GM23338 (cell line): ENCODE measurements around the gene ZNF665. TPM values are rescaled to one million over a fixed set of nuclear protein-coding genes. Genes with fewer than 3 reads are reported as not detected.
A peak's percentile ranks its signal among the peaks of the same experiment; 100 is the strongest.

Experiments
- ATAC-seq: fragments of 200-7000 bp; cut with Tn5 transposase; 3 replicates; pipeline ENCODE4 v1.9.1; 2020
- DNase-seq: peaks from one replicate; pipeline ENCODE4 v3.0.0-alpha.2; 2015; ENCODE audit warnings: low spot score
- H2AFZ ChIP-seq: fragments of 200-600 bp; sonication (generic); 2 replicates; pipeline ENCODE4 v1.8.0; 2016; ENCODE audit warnings: antibody characterized with exemption, mild to moderate bottlenecking, moderate library complexity
- H3F3A ChIP-seq: fragments of 200-600 bp; sonication (generic); replicated peaks from 2 replicates; pipeline ENCODE4 v1.8.0; 2017; ENCODE audit warnings: antibody characterized with exemption, mixed run types, low read depth
- H3K27ac ChIP-seq: fragments of 200-600 bp; sonication (generic); 2 replicates; pipeline ENCODE4 v1.6.1; 2016; ENCODE audit warnings: low read depth
- H3K27me3 ChIP-seq: fragments of 200-600 bp; sonication (generic); 2 replicates; pipeline ENCODE4 v1.8.0; 2016; ENCODE audit warnings: mild to moderate bottlenecking, mixed run types, moderate library complexity; ENCODE audit not compliant: insufficient read depth
- H3K36me3 ChIP-seq: fragments of 200-600 bp; sonication (generic); 2 replicates; pipeline ENCODE4 v1.8.0; 2016; ENCODE audit warnings: mild to moderate bottlenecking; ENCODE audit not compliant: insufficient read depth
- H3K4me1 ChIP-seq: fragments of 200-600 bp; sonication (generic); 2 replicates; pipeline ENCODE4 v1.8.0; 2016; ENCODE audit warnings: mild to moderate bottlenecking, moderate library complexity; ENCODE audit not compliant: insufficient read depth
- H3K4me2 ChIP-seq: fragments of 200-600 bp; sonication (generic); 2 replicates; pipeline ENCODE4 v1.7.1; 2017; ENCODE audit warnings: mixed run types
- H3K4me3 ChIP-seq: fragments of 200-600 bp; sonication (generic); 2 replicates; pipeline ENCODE4 v1.6.1; 2016; ENCODE audit warnings: mixed run types
- H3K79me2 ChIP-seq: fragments of 200-600 bp; sonication (generic); replicated peaks from 2 replicates; pipeline ENCODE4 v1.8.0; 2017; ENCODE audit warnings: mild to moderate bottlenecking; ENCODE audit not compliant: insufficient read depth
- H3K9me2 ChIP-seq: fragments of 200-600 bp; sonication (generic); 2 replicates; pipeline ENCODE4 v1.8.0; 2017; ENCODE audit not compliant: insufficient read depth
- H4K20me1 ChIP-seq: fragments of 200-600 bp; sonication (generic); replicated peaks from 2 replicates; pipeline ENCODE4 v1.8.0; 2017; ENCODE audit warnings: mild to moderate bottlenecking; ENCODE audit not compliant: insufficient read depth
- H3K27ac Mint-ChIP-seq: 2 replicates; pipeline ENCODE4 v1.8.0; 2020; ENCODE audit warnings: inconsistent platforms, mild to moderate bottlenecking, moderate library complexity, mixed read lengths
- H3K27me3 Mint-ChIP-seq: 3 replicates; pipeline ENCODE4 v1.8.0; 2022; ENCODE audit warnings: low read depth, mild to moderate bottlenecking, moderate library complexity, mixed read lengths, inconsistent platforms; ENCODE audit not compliant: insufficient read depth, poor library complexity
- H3K36me3 Mint-ChIP-seq: 3 replicates; pipeline ENCODE4 v1.8.0; 2021; ENCODE audit warnings: low read depth, mild to moderate bottlenecking, inconsistent platforms, moderate library complexity, mixed read lengths
- H3K4me1 Mint-ChIP-seq: 3 replicates; pipeline ENCODE4 v1.8.0; 2020; ENCODE audit warnings: mild to moderate bottlenecking, inconsistent platforms, mixed read lengths
- H3K4me3 Mint-ChIP-seq: 3 replicates; pipeline ENCODE4 v1.8.0; 2021; ENCODE audit warnings: moderate library complexity, mild to moderate bottlenecking, inconsistent platforms, mixed read lengths
- H3K9me3 Mint-ChIP-seq: 3 replicates; pipeline ENCODE4 v1.8.0; 2020; ENCODE audit warnings: moderate library complexity, mild to moderate bottlenecking, inconsistent platforms, mixed read lengths
- CREB1 ChIP-seq: fragments of 250-450 bp; sonication (Bioruptor Pico); IDR thresholded peaks from 2 replicates; pipeline ENCODE4 v1.5.0; 2020; ENCODE audit warnings: low read depth, mild to moderate bottlenecking, moderate library complexity
- ETS1 ChIP-seq: IDR thresholded peaks from 2 replicates; pipeline ENCODE4 v1.6.1; 2016; ENCODE audit warnings: antibody characterized with exemption
- POLR2AphosphoS5 ChIP-seq: IDR thresholded peaks from 2 replicates; pipeline ENCODE4 v1.6.1; 2016; ENCODE audit warnings: antibody characterized with exemption, low read depth
- ZNF114 ChIP-seq: fragments of 250-450 bp; sonication (Bioruptor Pico); IDR thresholded peaks from 2 replicates; pipeline ENCODE4 v1.5.0; 2020; ENCODE audit warnings: mild to moderate bottlenecking, moderate library complexity
- ZNF331 ChIP-seq: fragments of 250-450 bp; sonication (Bioruptor Pico); IDR thresholded peaks from 2 replicates; pipeline ENCODE4 v1.5.0; 2020; ENCODE audit warnings: low read depth, mild to moderate bottlenecking, moderate library complexity
- ZNF462 ChIP-seq: fragments of 250-450 bp; sonication (Bioruptor Pico); IDR thresholded peaks from 2 replicates; pipeline ENCODE4 v1.5.0; 2020; ENCODE audit warnings: mild to moderate bottlenecking, moderate library complexity
- polyA plus RNA-seq: library from polyadenylated mRNA; unstranded; fragments of >200 nt; fragmentation: Nextera tagmentation; extraction: Ambion mirVana; gene quantifications from 2 replicates; pipeline ENCODE4 v1.2.1, GENCODE V29; 2016
- total RNA-seq: library from RNA; depleted of rRNA; stranded (reverse); fragments of >200 nt; shearing (Covaris generic); gene quantifications from 2 replicates; pipeline ENCODE4 v1.2.3, GENCODE V29; 2014
- TF ChIP-seq, protein P1 (sequence below), 2 experiments: fragments of 200-600 bp in 1 of 2; sonication (generic) in 1 of 2; conservative IDR thresholded peaks; 2 replicates each; pipeline versions ENCODE4 v1.5.1 to v1.6.1; 2016 to 2017; ENCODE audit warnings: antibody characterized with exemption in 2 of 2, low read depth in 2 of 2, mild to moderate bottlenecking in 2 of 2, moderate library complexity in 1 of 2

Gene ZNF665
- total and polyA plus RNA-seq, 2 experiments from 2014 or later, result 3.1 to 3.5 TPM

- no peak for TF ChIP-seq ZNF462 (CRISPR knock-in tag)
- no peak for TF ChIP-seq ZNF331
- TF ChIP-seq ZNF114 (CRISPR knock-in tag), result no peak
These were observed 56.7 kb downstream of the ZNF665 start (continued) for GRCh38 chr19:53136432-53136831.

DNA sequence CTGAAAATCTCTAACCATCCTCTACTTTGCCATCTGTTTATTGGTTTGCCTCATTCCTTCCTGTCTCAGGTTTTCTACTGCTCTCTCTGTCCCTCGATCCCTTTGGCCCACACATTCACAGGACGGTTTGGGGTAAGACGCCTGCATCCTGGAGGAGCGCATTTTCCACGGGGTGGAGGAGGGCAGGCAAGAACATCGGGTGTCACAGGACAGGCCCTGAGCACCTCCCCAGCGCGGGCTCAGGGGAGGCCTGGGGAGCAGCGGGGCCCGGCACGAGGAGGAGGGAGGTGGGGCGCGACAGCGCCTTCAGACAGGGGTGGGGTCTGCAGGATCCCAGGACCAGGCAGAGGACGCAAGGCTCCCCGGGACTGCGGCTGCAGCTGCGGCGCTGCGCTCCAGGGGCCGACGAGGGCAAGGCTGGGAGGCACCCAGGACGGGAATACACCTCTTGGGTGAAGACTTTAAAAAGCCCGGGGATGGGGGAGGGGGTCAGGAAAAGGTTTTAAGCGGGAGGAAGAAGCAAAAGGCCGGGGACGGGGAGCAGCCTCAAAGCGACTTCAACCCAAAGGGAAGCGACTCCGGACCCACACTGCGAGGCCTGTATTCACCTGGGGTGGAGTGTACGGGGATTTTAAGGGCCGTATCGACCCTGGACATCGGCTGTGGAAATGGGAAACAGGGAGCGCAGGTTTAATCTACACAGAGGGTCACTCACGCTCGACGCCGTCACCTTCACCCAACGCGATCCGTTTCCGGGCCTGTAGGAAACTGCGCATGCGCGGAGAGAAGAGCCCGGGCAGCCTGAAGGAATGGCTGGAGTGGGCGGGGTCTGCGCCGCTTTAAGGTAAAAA, 60.8 kb downstream of the ZNF665 start, which contains the start of gene ZNF415:
ZNF415 (minus strand) TSS at position 770 of the 851 bp plus-strand sequence. CDS start 10,234 bp downstream, outside the sequence.
- H3K27ac ChIP-seq, result no peak within 1 kb of the TSS
- 0 out of 2 replicates have a peak within 1 kb of the TSS, but pooled peaks have one; percentile 48 for H3K27ac Mint-ChIP-seq
- peak; percentile 89 for ATAC-seq

More for the DNA sequence above, 60.8 kb downstream of the ZNF665 start, which contains the start of gene ZNF415:
- peaks cover 7% of the 10 kb centered on the region for H3K36me3 Mint-ChIP-seq
- H3K27me3 Mint-ChIP-seq, result peaks cover 26% of the 10 kb centered on the region
- Histone ChIP-seq H3K4me2 (peak within 1 kb of the TSS; percentile 98), H3K4me3 (peak within 1 kb of the TSS; percentile 81), H4K20me1 (peaks cover 7% of the 10 kb centered on the region; the same call in 1 of the 2 replicates), H3K27me3 (peaks cover 10% of the 10 kb centered on the region; the same call in 1 of the 2 replicates), H3K4me1 (peaks cover 22% of the 10 kb centered on the region), H3F3A (0 out of 2 replicates have a peak, but pooled peaks cover 3% of the 10 kb centered on the region), H3K9me2 (0 out of 2 replicates have a peak, but pooled peaks cover 3% of the 10 kb centered on the region), H3K79me2 (peaks cover 20% of the 10 kb centered on the region), H2AFZ (peak within 1 kb of the TSS; percentile 93), H3K36me3 (no peaks in the 10 kb centered on the region)
- peak; percentile 98 for DNase-seq
- peaks cover 22% of the 10 kb centered on the region for H3K4me1 Mint-ChIP-seq
- peak within 1 kb of the TSS; percentile 74 for H3K4me3 Mint-ChIP-seq
- TF ChIP-seq, protein P1, sequence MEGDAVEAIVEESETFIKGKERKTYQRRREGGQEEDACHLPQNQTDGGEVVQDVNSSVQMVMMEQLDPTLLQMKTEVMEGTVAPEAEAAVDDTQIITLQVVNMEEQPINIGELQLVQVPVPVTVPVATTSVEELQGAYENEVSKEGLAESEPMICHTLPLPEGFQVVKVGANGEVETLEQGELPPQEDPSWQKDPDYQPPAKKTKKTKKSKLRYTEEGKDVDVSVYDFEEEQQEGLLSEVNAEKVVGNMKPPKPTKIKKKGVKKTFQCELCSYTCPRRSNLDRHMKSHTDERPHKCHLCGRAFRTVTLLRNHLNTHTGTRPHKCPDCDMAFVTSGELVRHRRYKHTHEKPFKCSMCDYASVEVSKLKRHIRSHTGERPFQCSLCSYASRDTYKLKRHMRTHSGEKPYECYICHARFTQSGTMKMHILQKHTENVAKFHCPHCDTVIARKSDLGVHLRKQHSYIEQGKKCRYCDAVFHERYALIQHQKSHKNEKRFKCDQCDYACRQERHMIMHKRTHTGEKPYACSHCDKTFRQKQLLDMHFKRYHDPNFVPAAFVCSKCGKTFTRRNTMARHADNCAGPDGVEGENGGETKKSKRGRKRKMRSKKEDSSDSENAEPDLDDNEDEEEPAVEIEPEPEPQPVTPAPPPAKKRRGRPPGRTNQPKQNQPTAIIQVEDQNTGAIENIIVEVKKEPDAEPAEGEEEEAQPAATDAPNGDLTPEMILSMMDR (conservative IDR thresholded peaks at IDR 0.05; ENCODE audit: low read depth in 2 of 2), result no peak
- TF ChIP-seq POLR2AphosphoS5, result peak; percentile 79
- no peak for TF ChIP-seq CREB1 (CRISPR knock-in tag)
- no peak for TF ChIP-seq ZNF331
- no peak for TF ChIP-seq ZNF114 (CRISPR knock-in tag)
- peak; percentile 46; the same call in 1 of the 2 replicates for TF ChIP-seq ETS1
- H3K9me3 Mint-ChIP-seq, result peaks cover 11% of the 10 kb centered on the region
